ENCODE measurements around the gene FGFR2. TPM values are rescaled to one million over a fixed set of nuclear protein-coding genes. Genes with fewer than 3 reads are reported as not detected.
"Not testable (repeated sequence)": the region's sequence is repeated elsewhere in the genome, so short reads cannot be mapped to it uniquely, and the experiment has no call there.

Gene FGFR2
- total RNA-seq, 1 experiment from 2014 or later = 135 TPM

- no peak overlapping the region for H3K56ac ChIP-seq (ENCODE audit: insufficient read length, low read depth, low read length)
- no peak for DNase-seq
- H3K23ac ChIP-seq (ENCODE audit: insufficient read length, low read depth, low read length) = no peak overlapping the region
- peaks cover 44 to 96% (median 96%) of the 10 kb centered on the region in 3 experiments; a peak in 6 of 7 replicates for H3K36me3 Mint-ChIP-seq (ENCODE audit: insufficient read depth in 1 of 3, low read depth in 3 of 3)
- H4K5ac ChIP-seq (ENCODE audit: insufficient read length, low read depth, low read length) = no peak overlapping the region
- H2BK12ac ChIP-seq (ENCODE audit: insufficient read length, low read depth, low read length) = no peak overlapping the region
- H3K79me1 ChIP-seq (ENCODE audit: insufficient read depth, low read depth, low read length, poor library complexity, severe bottlenecking) = peaks cover 7% of the 10 kb centered on the region
- H3K9me3 Mint-ChIP-seq = no peaks in the 10 kb centered on the region
- no peak overlapping the region for H3T11ph ChIP-seq (ENCODE audit: low read length)
- no peak overlapping the region for H3K4ac ChIP-seq (ENCODE audit: low read depth, low read length)
- H2AK5ac ChIP-seq (ENCODE audit: insufficient read length, low read length) = no peak overlapping the region
- H4K91ac ChIP-seq (ENCODE audit: insufficient read length, low read depth, low read length) = no peak overlapping the region
- peaks cover 6% of the 10 kb centered on the region; the same call in 1 of the 2 replicates for H3K79me2 ChIP-seq (ENCODE audit: insufficient read depth, low read length)
- no peaks in the 10 kb centered on the region for H3K27me3 ChIP-seq (ENCODE audit: insufficient read depth, low read length)
- 0 out of 2 replicates have a peak, but pooled peaks cover 3% of the 10 kb centered on the region for H3K4me1 ChIP-seq (ENCODE audit: insufficient read depth, low read length)
- H2BK120ac ChIP-seq (ENCODE audit: low read depth, low read length, poor library complexity, severe bottlenecking) = no peak overlapping the region
- no peak overlapping the region for H3K18ac ChIP-seq (ENCODE audit: insufficient read length, low read depth, low read length)
- H3K9me3 ChIP-seq (ENCODE audit: control insufficient read depth, low read depth, low read length) = no peaks in the 10 kb centered on the region
- H2BK15ac ChIP-seq (ENCODE audit: low read depth, low read length) = no peak overlapping the region
- H3K9ac ChIP-seq (ENCODE audit: extremely low read depth, insufficient read length, low read length) = no peak overlapping the region
- H3K23me2 ChIP-seq (ENCODE audit: insufficient read length, low read depth, low read length, poor library complexity, severe bottlenecking) = no peaks in the 10 kb centered on the region
- H3K4me3 Mint-ChIP-seq = no peak overlapping the region
- no peak overlapping the region for H3K27ac Mint-ChIP-seq
- H2AFZ ChIP-seq (ENCODE audit: low read length) = no peak overlapping the region
- H3K4me2 ChIP-seq (ENCODE audit: insufficient read depth, insufficient read length, low read length) = no peak overlapping the region
- TF ChIP-seq CTCF (conservative IDR thresholded peaks at IDR 0.05) = no peak
- no peaks in the 10 kb centered on the region; the same call in 1 of the 2 replicates for H3K27me3 Mint-ChIP-seq (ENCODE audit: low read depth)
- no peak overlapping the region for H4K8ac ChIP-seq (replicated peaks; ENCODE audit: insufficient read length, low read depth, low read length)
- H2BK20ac ChIP-seq (ENCODE audit: low read depth, low read length, poor library complexity, severe bottlenecking) = no peak overlapping the region
- H3K14ac ChIP-seq (ENCODE audit: insufficient read depth, low read length) = no peak overlapping the region
- no peak overlapping the region for H2BK5ac ChIP-seq (ENCODE audit: insufficient read length, low read length)
- WGBS (ENCODE audit: extremely low coverage, insufficient read length, low lambda C conversion rate) = no CpG with 5 or more reads among the region's 11 CpGs
- no peaks in the 10 kb centered on the region for H4K20me1 ChIP-seq (ENCODE audit: control insufficient read depth, insufficient read depth, insufficient read length)
- H3K4me1 Mint-ChIP-seq = peaks cover 14 to 25% of the 10 kb centered on the region in 2 experiments
- H3K27ac ChIP-seq (ENCODE audit: insufficient read length, low read depth, low read length) = no peak overlapping the region
Observed at GRCh38 chr10:121521794-121522556, 76.3 kb downstream of the FGFR2 start.

- not testable (repeated sequence) for H4K8ac ChIP-seq (replicated peaks; ENCODE audit: insufficient read length, low read depth, low read length); H3K9me3 Mint-ChIP-seq; H2BK5ac ChIP-seq (ENCODE audit: insufficient read length, low read length); H2BK120ac ChIP-seq (ENCODE audit: low read depth, low read length, poor library complexity, severe bottlenecking); H3K27ac ChIP-seq (ENCODE audit: insufficient read length, low read depth, low read length); H2AFZ ChIP-seq (ENCODE audit: low read length); H3K4me2 ChIP-seq (ENCODE audit: insufficient read depth, insufficient read length, low read length); H3T11ph ChIP-seq (ENCODE audit: low read length); H3K4me1 ChIP-seq (ENCODE audit: insufficient read depth, low read length); H3K14ac ChIP-seq (ENCODE audit: insufficient read depth, low read length); H3K18ac ChIP-seq (ENCODE audit: insufficient read length, low read depth, low read length); H3K56ac ChIP-seq (ENCODE audit: insufficient read length, low read depth, low read length); H2AK5ac ChIP-seq (ENCODE audit: insufficient read length, low read length); H3K27me3 ChIP-seq (ENCODE audit: insufficient read depth, low read length); H3K79me1 ChIP-seq (ENCODE audit: insufficient read depth, low read depth, low read length, poor library complexity, severe bottlenecking); H3K27me3 Mint-ChIP-seq (ENCODE audit: low read depth); H4K5ac ChIP-seq (ENCODE audit: insufficient read length, low read depth, low read length); H3K23ac ChIP-seq (ENCODE audit: insufficient read length, low read depth, low read length); H2BK15ac ChIP-seq (ENCODE audit: low read depth, low read length); H3K9ac ChIP-seq (ENCODE audit: extremely low read depth, insufficient read length, low read length); H4K20me1 ChIP-seq (ENCODE audit: control insufficient read depth, insufficient read depth, insufficient read length); H4K91ac ChIP-seq (ENCODE audit: insufficient read length, low read depth, low read length); H3K4me3 Mint-ChIP-seq; H3K4ac ChIP-seq (ENCODE audit: low read depth, low read length); H3K23me2 ChIP-seq (ENCODE audit: insufficient read length, low read depth, low read length, poor library complexity, severe bottlenecking); H2BK12ac ChIP-seq (ENCODE audit: insufficient read length, low read depth, low read length); DNase-seq; H2BK20ac ChIP-seq (ENCODE audit: low read depth, low read length, poor library complexity, severe bottlenecking); H3K9me3 ChIP-seq (ENCODE audit: control insufficient read depth, low read depth, low read length); H3K79me2 ChIP-seq (ENCODE audit: insufficient read depth, low read length)
- no CpG with 5 or more reads among the region's 6 CpGs for WGBS (ENCODE audit: extremely low coverage, insufficient read length, low lambda C conversion rate)
- peak overlapping the region in 2 of 3 experiments; percentile 82 to 84; a peak in 2 of 7 replicates for H3K27ac Mint-ChIP-seq
- peaks cover 41 to 95% (median 91%) of the 10 kb centered on the region in 3 experiments; a peak in 6 of 7 replicates for H3K36me3 Mint-ChIP-seq (ENCODE audit: insufficient read depth in 1 of 3, low read depth in 3 of 3)
- H3K4me1 Mint-ChIP-seq = peaks cover 13 to 16% of the 10 kb centered on the region in 2 experiments; a peak in 3 of 4 replicates
Observed at GRCh38 chr10:121520526-121520925, 77.7 kb downstream of the FGFR2 start.

Data from H9 (cell line).